Measurements from ENCODE around the gene CDC34.

GRCh38 chr19:483332-484072 lies 48.1 kb upstream of the CDC34 start:
- no peak for TF ChIP-seq ATF6 (CRISPR knock-in tag; IDR thresholded peaks at IDR 0.05)
- no peak for TF ChIP-seq CREB1 (CRISPR knock-in tag; IDR thresholded peaks at IDR 0.05)
- no peak for TF ChIP-seq ZNF138 (CRISPR knock-in tag; conservative IDR thresholded peaks at IDR 0.05)
- no peak for TF ChIP-seq USF1 (CRISPR knock-in tag; IDR thresholded peaks at IDR 0.05)
- TF ChIP-seq PREB (CRISPR knock-in tag; IDR thresholded peaks at IDR 0.05; ENCODE audit: borderline replicate concordance), result no peak
- TF ChIP-seq ETV6 (CRISPR knock-in tag; IDR thresholded peaks at IDR 0.05), result no peak
- no peak for TF ChIP-seq NR3C1 (CRISPR knock-in tag; conservative IDR thresholded peaks at IDR 0.05; ENCODE audit: low read depth)
